ENCODE measurements around the gene DNAJC5.

DNA sequence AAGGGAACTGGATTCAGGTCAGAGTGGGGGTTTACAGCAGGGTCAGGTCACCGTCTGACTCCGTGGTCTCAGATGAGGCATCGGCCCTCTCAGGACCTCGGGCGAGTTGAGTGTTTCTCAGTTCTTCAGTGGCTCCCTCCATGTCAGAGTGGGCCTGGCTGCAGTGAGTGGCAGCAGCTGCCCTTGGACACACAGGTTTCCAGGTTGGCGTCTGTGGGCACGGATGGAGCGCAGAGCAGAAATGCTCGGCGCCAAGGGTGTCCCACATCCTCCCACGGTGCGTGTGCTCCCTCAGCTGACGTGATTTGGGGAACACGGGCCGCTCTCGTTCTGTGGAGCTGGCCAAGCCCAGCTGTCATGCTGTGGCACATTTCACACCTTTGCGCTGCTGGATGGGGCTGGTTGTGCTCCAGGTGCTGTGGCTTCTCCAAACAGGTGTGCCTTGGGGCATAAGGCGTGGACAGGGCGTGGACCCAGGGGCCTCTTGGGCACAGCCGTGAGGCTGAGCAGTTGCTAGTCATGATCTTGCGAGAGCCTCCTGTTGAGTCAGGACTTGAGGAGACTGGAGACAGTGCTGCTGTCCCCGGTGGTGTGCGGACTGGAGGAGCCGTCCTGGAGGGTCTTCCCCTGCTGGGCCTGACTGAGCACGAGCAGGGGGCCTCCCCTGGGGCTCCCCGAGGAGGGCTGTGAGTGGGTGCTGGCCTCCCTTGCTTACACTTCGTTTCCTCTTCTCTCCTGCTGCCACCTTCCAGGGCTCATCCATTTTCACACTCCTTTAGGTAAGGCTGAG lies 9.5 kb upstream of the DNAJC5 start:
- TF ChIP-seq POLR2A (IDR thresholded peaks at IDR 0.05), result no peak
- no peak for TF ChIP-seq CTCF (IDR thresholded peaks at IDR 0.05)

Data from body of pancreas (tissue), 4 donors.